OCI-LY3 (cell line): ENCODE results near the gene SDK2.

Experiments used
- H2AFZ ChIP-seq: fragments of 200-600, 300-600 bp; shearing (Covaris generic); 2 replicates; pipeline ENCODE4 v1.6.0; 2014; ENCODE audit warnings: antibody characterized with exemption, low read depth, low read length
- H3K27ac ChIP-seq: fragments of 200-600, 300-600 bp; sonication (generic); 2 replicates; pipeline ENCODE4 v1.5.1; 2014; ENCODE audit warnings: mild to moderate bottlenecking, low read length, moderate library complexity, mixed read lengths
- H3K27me3 ChIP-seq: fragments of 200-600, 300-600 bp; sonication (generic); 2 replicates; pipeline ENCODE4 v1.6.1; 2014; ENCODE audit warnings: low read depth, low read length, mixed read lengths
- H3K36me3 ChIP-seq: fragments of 200-600, 300-600 bp; sonication (generic); replicated peaks from 2 replicates; pipeline ENCODE3; 2014; ENCODE audit warnings: low read depth, low read length, mixed read lengths
- H3K4me1 ChIP-seq: fragments of 300-600, 200-600 bp; sonication (generic); 2 replicates; pipeline ENCODE4 v1.6.1; 2014; ENCODE audit warnings: low read length, mixed read lengths
- H3K4me2 ChIP-seq: fragments of 200-600, 300-600 bp; sonication (generic); 2 replicates; pipeline ENCODE4 v1.6.1; 2014; ENCODE audit warnings: low read length, mixed read lengths
- H3K4me3 ChIP-seq: fragments of 300-600, 200-600 bp; sonication (generic); 2 replicates; pipeline ENCODE4 v1.5.1; 2014; ENCODE audit warnings: antibody characterized with exemption, mild to moderate bottlenecking, low read length, moderate library complexity
- H3K79me2 ChIP-seq: fragments of 300-600, 200-600 bp; shearing (Covaris generic); 2 replicates; pipeline ENCODE4 v1.6.1; 2014; ENCODE audit warnings: mild to moderate bottlenecking, low read length, mixed read lengths
- H3K9ac ChIP-seq: fragments of 300-600, 200-600 bp; shearing (Covaris generic); 2 replicates; pipeline ENCODE4 v1.6.0; 2014; ENCODE audit warnings: mild to moderate bottlenecking, low read length, moderate library complexity
- H3K9me3 ChIP-seq: fragments of 200-600, 300-600 bp; shearing (Covaris generic); 2 replicates; pipeline ENCODE4 v1.6.1; 2014; ENCODE audit warnings: low read length, mixed read lengths; ENCODE audit not compliant: insufficient read depth
- H4K20me1 ChIP-seq: fragments of 200-600, 300-600 bp; sonication (generic); 2 replicates; pipeline ENCODE4 v1.6.1; 2016; ENCODE audit warnings: low read length, mixed read lengths; ENCODE audit not compliant: insufficient read depth
- CTCF ChIP-seq: fragments of 200-600, 300-600 bp; sonication (generic); IDR thresholded peaks from 2 replicates; pipeline ENCODE4 v1.5.1; 2014; ENCODE audit warnings: antibody characterized with exemption, low read length, low read depth
- EZH2phosphoT487 ChIP-seq: fragments of 200-600 bp; shearing (Covaris generic); IDR thresholded peaks from 2 replicates; pipeline ENCODE4 v1.6.1; 2018; ENCODE audit warnings: antibody characterized with exemption, mixed run types, low read depth

SDK2 gene

DNA sequence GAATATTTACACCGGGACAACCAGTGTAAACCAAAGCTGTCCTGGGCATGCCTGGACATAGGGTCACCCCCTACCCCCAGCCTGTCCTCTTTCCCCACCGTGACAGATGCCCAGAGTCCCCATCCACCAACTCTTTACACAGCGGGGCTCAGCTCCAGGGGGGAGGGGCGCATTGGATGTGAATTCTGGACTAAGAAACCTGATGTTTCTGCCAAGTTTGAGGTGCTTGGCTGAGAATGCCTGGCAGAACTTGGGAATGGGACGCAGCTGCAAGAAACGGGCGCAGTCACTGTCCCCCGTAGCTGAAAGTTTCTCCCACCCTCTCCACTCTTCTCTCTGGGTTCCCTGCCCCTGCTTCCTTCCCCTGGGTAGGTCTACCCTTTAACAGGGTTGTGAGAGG lies 264.4 kb downstream of the SDK2 start:
- Histone ChIP-seq H2AFZ (no peak overlapping the region), H3K9ac (no peak overlapping the region), H3K9me3 (no peaks in the 10 kb centered on the region), H3K27ac (no peak overlapping the region), H3K27me3 (no peaks in the 10 kb centered on the region), H3K36me3 (no peaks in the 10 kb centered on the region), H4K20me1 (no peaks in the 10 kb centered on the region), H3K4me3 (no peak overlapping the region), H3K4me2 (no peak overlapping the region), H3K4me1 (no peaks in the 10 kb centered on the region), H3K79me2 (no peaks in the 10 kb centered on the region)
- TF ChIP-seq EZH2phosphoT487, result no peak
- no peak for TF ChIP-seq CTCF

DNA sequence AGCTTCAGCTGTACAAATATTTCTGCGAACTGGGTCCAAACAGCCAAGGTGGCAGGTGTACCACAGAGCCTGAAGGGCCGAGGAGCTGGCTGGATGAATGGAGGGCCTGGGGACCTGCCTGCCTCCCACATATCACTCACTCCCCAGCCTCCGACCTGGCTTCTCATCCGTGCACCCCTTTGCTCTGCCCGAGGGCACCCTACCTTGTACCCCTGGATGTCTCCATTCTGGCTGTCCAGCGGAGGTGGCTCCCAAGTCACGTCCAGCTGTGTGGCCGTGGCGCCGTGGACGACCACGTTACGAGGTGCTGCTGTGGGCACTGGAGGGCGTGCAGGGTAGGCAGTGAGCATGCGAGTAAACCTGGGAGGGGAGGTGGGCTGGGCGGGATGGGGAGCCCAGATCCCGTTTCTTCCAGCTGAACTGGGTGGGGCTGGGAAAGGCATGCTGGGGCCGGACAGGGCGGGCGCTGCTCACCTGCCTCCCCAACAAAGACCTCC lies 265.2 kb downstream of the SDK2 start:
- Histone ChIP-seq H3K27ac (no peak overlapping the region), H3K4me2 (no peak overlapping the region), H3K27me3 (peaks cover 4% of the 10 kb centered on the region; the same call in 1 of the 2 replicates), H3K4me3 (no peak overlapping the region), H4K20me1 (no peaks in the 10 kb centered on the region), H3K36me3 (no peaks in the 10 kb centered on the region), H3K79me2 (no peaks in the 10 kb centered on the region), H3K9ac (no peak overlapping the region), H3K4me1 (no peaks in the 10 kb centered on the region), H2AFZ (no peak overlapping the region), H3K9me3 (no peaks in the 10 kb centered on the region)
- TF ChIP-seq EZH2phosphoT487 (no peak), CTCF (no peak)

GRCh38 chr17:73376636-73377035 lies 267.6 kb downstream of the SDK2 start:
- H3K79me2 ChIP-seq, result no peaks in the 10 kb centered on the region
- no peak overlapping the region for H3K27ac ChIP-seq
- H2AFZ ChIP-seq, result no peak overlapping the region
- peaks cover 21% of the 10 kb centered on the region for H3K27me3 ChIP-seq
- H3K9me3 ChIP-seq, result no peaks in the 10 kb centered on the region
- H3K36me3 ChIP-seq, result no peaks in the 10 kb centered on the region
- TF ChIP-seq EZH2phosphoT487 (no peak), CTCF (no peak)
- H3K4me1 ChIP-seq, result no peaks in the 10 kb centered on the region
- H3K4me2 ChIP-seq, result no peak overlapping the region
- no peak overlapping the region for H3K4me3 ChIP-seq
- H3K9ac ChIP-seq, result no peak overlapping the region
- H4K20me1 ChIP-seq, result no peaks in the 10 kb centered on the region

- H3K9me3 ChIP-seq, result no peaks in the 10 kb centered on the region
- no peak overlapping the region for H3K4me2 ChIP-seq
- H3K36me3 ChIP-seq, result no peaks in the 10 kb centered on the region
- H3K4me1 ChIP-seq, result no peaks in the 10 kb centered on the region
- H3K27me3 ChIP-seq, result peaks cover 24% of the 10 kb centered on the region
- H3K9ac ChIP-seq, result no peak overlapping the region
- H3K27ac ChIP-seq, result no peak overlapping the region
- no peak overlapping the region for H3K4me3 ChIP-seq
- no peaks in the 10 kb centered on the region for H4K20me1 ChIP-seq
- no peak overlapping the region for H2AFZ ChIP-seq
- no peaks in the 10 kb centered on the region for H3K79me2 ChIP-seq
- TF ChIP-seq CTCF (no peak), EZH2phosphoT487 (no peak)
Measured at GRCh38 chr17:73376152-73376551, 268.1 kb downstream of the SDK2 start.
